ENCODE results near the gene ACP6. TPM values are rescaled to one million over a fixed set of nuclear protein-coding genes. Genes with fewer than 3 reads are reported as not detected.

The ACP6 gene
- total and polyA plus RNA-seq, 2 of the 13 experiments (the other 11 are each of a cell fraction or from before 2014, with no cell fraction given) = 18.1 to 33.7 TPM

- TF ChIP-seq GABPA (IDR thresholded peaks at IDR 0.05; ENCODE audit: low read depth, low read length) (no peak), GABPA (CRISPR knock-in tag; IDR thresholded peaks at IDR 0.05; ENCODE audit: low read depth) (peak; percentile 56), ZNF713 (CRISPR knock-in tag; IDR thresholded peaks at IDR 0.05) (no peak), LRRFIP1 (CRISPR knock-in tag; conservative IDR thresholded peaks at IDR 0.05) (no peak), HOXA3 (CRISPR knock-in tag; IDR thresholded peaks at IDR 0.05) (0 out of 2 replicates have a peak, but pooled peaks have one; percentile 12), FOXP4 (CRISPR knock-in tag; IDR thresholded peaks at IDR 0.05) (peak; percentile 62), UBTF (CRISPR knock-in tag; IDR thresholded peaks at IDR 0.05) (no peak), EP300 (IDR thresholded peaks at IDR 0.05; ENCODE audit: low read depth in 2 of 2, low read length in 2 of 2) (peak in 1 of 2 experiments; percentile 54; a peak in 1 of 4 replicates), EP300 (CRISPR knock-in tag; IDR thresholded peaks at IDR 0.05; ENCODE audit: borderline replicate concordance) (peak; percentile 38; the same call in 1 of the 2 replicates), CCDC6 (CRISPR knock-in tag; IDR thresholded peaks at IDR 0.05) (no peak), ELF4 (CRISPR knock-in tag; IDR thresholded peaks at IDR 0.05; ENCODE audit: borderline replicate concordance) (no peak), ZBTB7A (CRISPR knock-in tag; IDR thresholded peaks at IDR 0.05) (no peak), ELF3 (CRISPR knock-in tag; IDR thresholded peaks at IDR 0.05) (peak; percentile 88), HDAC1 (CRISPR knock-in tag; IDR thresholded peaks at IDR 0.05) (peak; percentile 44; the same call in 1 of the 2 replicates), NFIC (IDR thresholded peaks at IDR 0.05; ENCODE audit: low read length) (peak; percentile 39; the same call in 1 of the 2 replicates), ZNF446 (CRISPR knock-in tag; IDR thresholded peaks at IDR 0.05) (no peak), ZNF549 (CRISPR knock-in tag; IDR thresholded peaks at IDR 0.05) (no peak), CREBL2 (CRISPR knock-in tag; IDR thresholded peaks at IDR 0.05; ENCODE audit: borderline replicate concordance) (no peak), NFE2L1 (CRISPR knock-in tag; IDR thresholded peaks at IDR 0.05; ENCODE audit: borderline replicate concordance) (no peak), LCORL (IDR thresholded peaks at IDR 0.05) (no peak), LCORL (CRISPR knock-in tag; IDR thresholded peaks at IDR 0.05) (peak; percentile 52; the same call in 1 of the 2 replicates), ZNF337 (CRISPR knock-in tag; IDR thresholded peaks at IDR 0.05; ENCODE audit: borderline replicate concordance, low read depth) (no peak), E2F2 (CRISPR knock-in tag; IDR thresholded peaks at IDR 0.05; ENCODE audit: borderline replicate concordance) (no peak)
These were observed 46.9 kb upstream of the ACP6 start (continued) for GRCh38 chr1:147717051-147717705.
